RWPE2 (cell line): ENCODE results near the gene CSNK2A2.

Source experiments
- ATAC-seq: fragments of 200-7000 bp; cut with Tn5 transposase; 3 replicates; pipeline ENCODE4 v1.9.1; 2021; ENCODE audit warnings: low read depth
- DNase-seq: peaks from one replicate; pipeline ENCODE4 v3.0.0-alpha.2; 2020; ENCODE audit warnings: low spot score
- H3K27ac ChIP-seq: fragments of 450-650 bp; 2 replicates; pipeline ENCODE4 v1.5.1; 2017; ENCODE audit warnings: mild to moderate bottlenecking; ENCODE audit not compliant: poor library complexity, severe bottlenecking
- H3K27me3 ChIP-seq: fragments of 250-450 bp; sonication (Bioruptor Pico); 2 replicates; pipeline ENCODE4 v1.5.1; 2021; ENCODE audit warnings: mild to moderate bottlenecking, moderate library complexity; ENCODE audit not compliant: insufficient read depth, poor library complexity, severe bottlenecking
- H3K36me3 ChIP-seq: fragments of 250-450 bp; sonication (Bioruptor Pico); 2 replicates; pipeline ENCODE4 v1.5.1; 2020; ENCODE audit warnings: low read depth, mild to moderate bottlenecking, moderate library complexity
- H3K4me1 ChIP-seq: fragments of 250-450 bp; sonication (Bioruptor Pico); 2 replicates; pipeline ENCODE4 v1.5.1; 2021; ENCODE audit warnings: mild to moderate bottlenecking, moderate library complexity; ENCODE audit not compliant: insufficient read depth, poor library complexity, severe bottlenecking
- H3K4me3 ChIP-seq: fragments of 250-450 bp; sonication (Bioruptor Pico); 2 replicates; pipeline ENCODE4 v1.5.1; 2021; ENCODE audit warnings: mild to moderate bottlenecking, moderate library complexity; ENCODE audit not compliant: severe bottlenecking
- H3K9me3 ChIP-seq: fragments of 250-450 bp; sonication (Bioruptor Pico); 2 replicates; pipeline ENCODE4 v1.5.1; 2021; ENCODE audit warnings: mild to moderate bottlenecking, moderate library complexity; ENCODE audit not compliant: severe bottlenecking
- TF ChIP-seq, protein P1 (sequence below): fragments of 450-650 bp; IDR thresholded peaks from one replicate; pipeline ENCODE4 v1.5.1; 2017; ENCODE audit warnings: mild to moderate bottlenecking, moderate library complexity; ENCODE audit not compliant: poor library complexity, severe bottlenecking

Gene CSNK2A2

DNA sequence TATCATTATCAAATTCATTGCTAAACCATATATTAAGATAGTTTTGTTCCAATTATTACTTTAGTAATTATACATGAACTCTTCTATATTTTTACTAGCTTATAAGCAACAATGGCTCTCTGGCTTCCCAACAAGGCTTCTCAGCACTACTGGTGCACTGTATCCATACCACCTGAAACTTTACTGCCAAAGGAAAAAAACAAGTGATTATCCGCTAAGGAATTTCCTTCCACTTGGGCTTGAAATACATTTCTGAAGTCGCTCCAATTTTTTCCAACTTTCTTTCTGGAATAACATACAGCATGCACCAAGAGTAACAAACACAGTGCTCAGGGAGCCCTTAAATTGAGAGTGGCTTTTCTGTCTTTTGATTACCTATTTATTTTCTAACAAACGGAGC, 2.1 kb downstream of the CSNK2A2 start:
- Histone ChIP-seq H3K36me3 (peaks cover 59% of the 10 kb centered on the region), H3K4me3 (no peak overlapping the region), H3K9me3 (no peaks in the 10 kb centered on the region), H3K27ac (no peak overlapping the region), H3K4me1 (no peaks in the 10 kb centered on the region), H3K27me3 (no peaks in the 10 kb centered on the region)
- ATAC-seq (no peak), DNase-seq (no peak)
- TF ChIP-seq, protein P1, sequence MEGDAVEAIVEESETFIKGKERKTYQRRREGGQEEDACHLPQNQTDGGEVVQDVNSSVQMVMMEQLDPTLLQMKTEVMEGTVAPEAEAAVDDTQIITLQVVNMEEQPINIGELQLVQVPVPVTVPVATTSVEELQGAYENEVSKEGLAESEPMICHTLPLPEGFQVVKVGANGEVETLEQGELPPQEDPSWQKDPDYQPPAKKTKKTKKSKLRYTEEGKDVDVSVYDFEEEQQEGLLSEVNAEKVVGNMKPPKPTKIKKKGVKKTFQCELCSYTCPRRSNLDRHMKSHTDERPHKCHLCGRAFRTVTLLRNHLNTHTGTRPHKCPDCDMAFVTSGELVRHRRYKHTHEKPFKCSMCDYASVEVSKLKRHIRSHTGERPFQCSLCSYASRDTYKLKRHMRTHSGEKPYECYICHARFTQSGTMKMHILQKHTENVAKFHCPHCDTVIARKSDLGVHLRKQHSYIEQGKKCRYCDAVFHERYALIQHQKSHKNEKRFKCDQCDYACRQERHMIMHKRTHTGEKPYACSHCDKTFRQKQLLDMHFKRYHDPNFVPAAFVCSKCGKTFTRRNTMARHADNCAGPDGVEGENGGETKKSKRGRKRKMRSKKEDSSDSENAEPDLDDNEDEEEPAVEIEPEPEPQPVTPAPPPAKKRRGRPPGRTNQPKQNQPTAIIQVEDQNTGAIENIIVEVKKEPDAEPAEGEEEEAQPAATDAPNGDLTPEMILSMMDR: no peak

DNA sequence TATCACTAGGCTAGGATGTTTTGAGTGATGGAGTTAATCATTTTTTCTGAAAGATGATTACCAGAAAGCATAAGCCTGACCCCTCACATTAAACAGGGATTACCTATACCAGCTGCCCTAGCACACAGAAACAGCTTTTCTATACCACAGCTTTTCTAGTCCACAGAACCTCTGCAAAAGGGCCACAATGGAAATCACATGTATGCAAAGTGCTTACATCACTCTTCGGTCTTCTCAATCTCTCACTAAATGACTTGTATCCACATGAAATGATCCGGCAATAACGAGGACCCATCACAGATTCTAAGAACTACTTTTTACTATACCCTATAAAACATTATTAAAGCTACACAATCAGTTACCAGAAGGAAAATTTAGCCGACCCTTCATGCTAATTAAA, 2.6 kb downstream of the CSNK2A2 start:
- Histone ChIP-seq H3K9me3 (no peaks in the 10 kb centered on the region), H3K27me3 (no peaks in the 10 kb centered on the region), H3K4me3 (no peak overlapping the region), H3K4me1 (no peaks in the 10 kb centered on the region), H3K27ac (no peak overlapping the region), H3K36me3 (peaks cover 63% of the 10 kb centered on the region)
- DNase-seq (no peak), ATAC-seq (no peak)
- TF ChIP-seq, protein P1: no peak

DNA sequence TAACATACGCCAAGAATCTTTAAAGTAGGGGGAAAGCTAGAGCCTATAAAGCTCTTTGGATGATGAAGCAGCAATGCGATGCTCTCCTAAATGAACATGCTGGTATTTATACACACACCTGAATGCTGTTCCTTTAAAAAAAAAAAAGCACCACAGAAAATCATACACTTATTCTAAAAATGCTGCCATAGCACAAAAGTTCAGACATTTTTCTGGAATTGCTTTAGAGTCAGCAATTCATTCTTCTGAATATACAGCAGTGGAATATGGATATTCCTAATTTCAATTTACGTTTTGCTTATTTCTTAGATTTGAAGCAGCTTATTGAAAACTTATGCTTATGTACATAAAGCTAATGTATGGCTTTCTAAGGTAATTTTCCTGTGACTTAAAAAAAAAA, 3.1 kb downstream of the CSNK2A2 start:
- Histone ChIP-seq H3K9me3 (no peaks in the 10 kb centered on the region), H3K27me3 (no peaks in the 10 kb centered on the region), H3K36me3 (peaks cover 69% of the 10 kb centered on the region), H3K4me3 (no peak overlapping the region), H3K27ac (no peak overlapping the region), H3K4me1 (no peaks in the 10 kb centered on the region)
- ATAC-seq: no peak
- no peak for DNase-seq
- TF ChIP-seq, protein P1: no peak

DNA sequence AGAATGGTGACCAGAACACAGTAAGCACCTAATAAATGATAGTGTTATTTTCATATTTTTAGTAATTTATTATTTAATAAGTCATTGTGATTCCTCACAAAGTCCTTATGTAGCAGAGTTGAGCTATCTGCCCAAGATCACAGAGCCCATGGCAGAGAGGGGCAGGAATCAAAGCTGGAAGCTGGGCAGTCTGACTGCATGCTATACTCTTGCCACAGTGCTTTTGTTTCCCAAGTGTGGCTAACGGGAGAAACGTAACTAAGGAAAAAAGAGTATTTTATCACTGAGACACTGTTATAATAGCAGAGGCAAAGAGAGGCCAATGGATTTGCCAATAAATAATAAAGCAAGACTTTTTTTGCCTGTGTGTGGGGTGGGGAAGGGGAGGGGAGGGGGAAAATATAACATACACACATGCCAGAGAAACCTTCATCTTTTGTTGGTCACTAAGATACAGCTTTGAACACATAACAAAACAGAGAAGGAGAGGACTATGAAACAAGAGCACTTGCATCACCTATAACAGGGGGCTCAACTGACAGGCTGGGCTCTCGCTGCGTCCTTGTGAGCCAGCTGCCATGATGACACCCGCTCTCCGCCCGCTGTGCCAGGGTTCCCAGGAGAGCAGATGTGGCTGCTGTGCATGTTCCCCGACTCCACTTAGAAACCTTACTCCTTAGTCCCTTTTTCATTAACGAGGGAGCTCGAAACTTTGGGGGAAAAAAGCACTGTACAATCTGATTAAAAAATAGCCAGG, 10.1 kb downstream of the CSNK2A2 start:
- DNase-seq: no peak
- no peaks in the 10 kb centered on the region for H3K9me3 ChIP-seq
- TF ChIP-seq, protein P1: no peak
- H3K27me3 ChIP-seq: no peaks in the 10 kb centered on the region
- H3K27ac ChIP-seq: no peak overlapping the region
- H3K4me1 ChIP-seq: peaks cover 5% of the 10 kb centered on the region
- peaks cover 98% of the 10 kb centered on the region for H3K36me3 ChIP-seq
- H3K4me3 ChIP-seq: no peak overlapping the region
- no peak for ATAC-seq

DNA sequence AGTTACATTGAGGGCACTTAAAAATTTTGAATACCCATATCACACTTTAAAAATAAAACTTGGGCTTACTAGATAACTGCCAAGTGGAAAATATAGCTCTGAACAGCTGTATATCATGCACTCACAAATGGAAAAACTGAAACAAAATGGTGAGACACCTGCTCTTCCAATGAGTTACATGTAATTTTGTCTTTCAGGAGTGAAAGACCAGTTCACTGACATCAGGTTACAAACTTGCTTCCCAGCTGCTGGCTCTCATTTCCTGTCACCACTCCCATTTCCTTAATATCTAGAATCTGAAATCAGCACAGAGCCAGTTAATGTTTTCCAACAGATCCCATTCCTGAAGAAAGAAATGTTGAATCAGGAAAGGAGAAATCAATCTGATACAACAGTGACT, 10.8 kb downstream of the CSNK2A2 start:
- H3K9me3 ChIP-seq: no peaks in the 10 kb centered on the region
- no peak for DNase-seq
- H3K4me1 ChIP-seq: peaks cover 5% of the 10 kb centered on the region
- no peak overlapping the region for H3K4me3 ChIP-seq
- TF ChIP-seq, protein P1: no peak
- peaks cover 94% of the 10 kb centered on the region for H3K36me3 ChIP-seq
- ATAC-seq: no peak
- H3K27me3 ChIP-seq: no peaks in the 10 kb centered on the region
- no peak overlapping the region for H3K27ac ChIP-seq
